T follicular helper cell (primary cell): ENCODE results near the gene CWH43.
"Not testable (repeated sequence)": the region's sequence is repeated elsewhere in the genome, so short reads cannot be mapped to it uniquely, and the experiment has no call there.

Source experiments
- DNase-seq: peaks from one replicate; pipeline ENCODE4 v3.0.0-alpha.2; 2020; ENCODE audit warnings: low read depth

CWH43 gene

DNA sequence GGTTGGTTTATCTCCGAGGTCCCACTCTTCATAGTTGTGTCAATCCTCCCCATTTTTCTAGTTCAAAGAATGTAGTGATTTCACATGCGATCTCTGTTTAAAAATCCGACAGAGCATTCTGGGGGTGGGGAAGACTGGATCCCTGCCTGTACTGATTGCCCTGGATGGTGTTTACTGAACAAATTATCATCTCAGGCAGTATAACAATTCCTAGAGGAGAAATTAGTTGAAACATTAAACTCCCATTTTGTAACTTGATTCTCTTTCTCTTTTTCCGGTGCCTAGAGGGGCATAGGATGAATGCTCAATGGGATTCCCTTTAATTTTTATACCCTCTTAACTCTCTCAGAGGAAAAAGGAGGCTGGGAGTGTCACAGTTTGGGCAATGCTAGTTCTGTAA lies 10.0 kb upstream of the CWH43 start:
- DNase-seq, result no peak

DNA sequence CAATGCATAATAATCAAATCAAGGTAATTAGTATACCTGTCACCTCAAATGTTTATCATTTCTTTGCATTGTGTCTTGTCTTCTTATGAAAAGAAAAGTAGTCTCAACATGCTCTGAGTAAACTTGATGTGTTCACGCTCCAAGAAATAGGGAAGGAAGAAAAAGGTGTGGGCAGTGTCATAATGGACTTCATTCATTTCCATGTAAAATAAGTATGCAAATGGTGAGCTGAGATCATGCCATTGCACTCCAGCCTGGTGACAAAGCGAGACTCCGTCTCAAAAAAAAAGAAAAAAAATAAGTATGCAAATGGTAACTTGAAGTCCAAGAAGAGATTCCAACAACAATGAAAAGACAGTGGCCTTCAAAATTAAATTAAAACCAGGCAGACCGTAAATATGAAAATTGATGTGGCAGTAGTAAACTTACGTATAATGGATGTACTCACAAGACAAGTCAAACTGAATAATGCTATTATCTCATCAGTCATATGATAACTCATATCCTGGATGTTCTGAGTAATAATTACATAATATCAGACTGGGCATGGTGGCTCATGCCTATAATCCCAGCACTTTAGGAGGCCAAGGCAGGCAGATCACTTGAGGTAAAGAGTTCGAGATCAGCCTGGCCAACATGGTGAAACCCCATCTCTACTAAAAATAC lies 6.0 kb upstream of the CWH43 start:
- no peak for DNase-seq

DNA sequence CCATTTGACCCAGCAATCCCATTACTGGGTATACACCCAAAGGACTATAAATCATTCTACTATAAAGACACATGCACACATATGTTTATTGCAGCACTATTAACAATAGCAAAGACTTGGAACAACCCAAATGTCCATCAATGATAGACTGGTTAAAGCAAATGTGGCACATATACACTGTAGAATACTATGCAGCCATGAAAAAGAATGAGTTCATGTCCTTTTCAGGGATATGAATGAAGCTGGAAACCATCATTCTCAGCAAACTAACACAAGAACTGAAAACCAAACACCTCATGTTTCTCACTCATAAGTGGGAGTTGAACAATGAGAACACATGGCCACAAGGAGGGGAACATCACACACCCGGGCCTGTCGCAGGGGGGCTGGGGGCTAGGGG lies 2.1 kb upstream of the CWH43 start:
- DNase-seq, result not testable (repeated sequence)

GRCh38 chr4:48985602-48985975 lies 486 bp upstream of the CWH43 start:
- DNase-seq, result no peak

- DNase-seq, result no peak
Measured at GRCh38 chr4:48986654-48987164, 634 bp downstream of the CWH43 start.

- no peak for DNase-seq
Measured at GRCh38 chr4:48989461-48990203, 3.6 kb downstream of the CWH43 start.

DNA sequence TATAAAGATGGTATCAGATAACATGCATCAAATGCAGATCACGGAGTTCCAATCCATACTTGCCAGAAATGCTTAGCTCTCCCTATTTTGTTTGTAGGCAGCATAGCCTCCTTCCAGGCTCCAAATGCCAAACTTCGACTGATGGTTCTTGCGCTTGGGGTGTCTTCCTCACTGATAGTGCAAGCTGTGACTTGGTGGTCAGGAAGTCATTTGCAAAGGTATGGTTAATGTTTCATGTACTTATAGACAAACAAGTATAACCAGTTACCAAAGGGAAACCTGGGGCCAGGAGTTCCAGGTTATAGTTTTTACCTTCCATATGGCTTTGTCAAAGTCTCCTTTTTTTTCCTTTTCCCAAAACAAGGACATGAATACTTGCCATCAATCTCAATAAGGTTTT lies 5.3 kb downstream of the CWH43 start:
- no peak for DNase-seq

DNA sequence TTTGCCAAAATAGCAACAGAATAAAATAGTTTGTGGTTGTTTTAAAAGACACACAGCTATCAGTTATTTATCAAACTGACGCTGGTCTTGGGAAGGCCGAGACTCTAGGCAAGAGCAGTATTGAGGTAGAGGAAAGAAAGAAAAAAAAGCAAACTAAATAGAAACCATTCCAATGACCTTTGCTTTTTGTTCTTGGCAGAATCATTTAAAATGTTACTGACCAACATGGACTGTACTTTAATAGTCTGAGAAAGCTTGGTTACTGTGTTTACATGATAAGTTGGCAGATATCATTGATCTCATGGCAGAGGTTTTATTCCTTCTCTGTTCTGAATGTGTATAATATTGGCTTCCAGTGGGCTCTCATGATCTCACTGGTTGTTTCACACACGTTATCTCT lies 11.9 kb downstream of the CWH43 start:
- no peak for DNase-seq

GRCh38 chr4:48998440-48998839 lies 12.4 kb downstream of the CWH43 start:
- no peak for DNase-seq

- no peak for DNase-seq
Measured at GRCh38 chr4:49000806-49001205, 14.7 kb downstream of the CWH43 start.

DNA sequence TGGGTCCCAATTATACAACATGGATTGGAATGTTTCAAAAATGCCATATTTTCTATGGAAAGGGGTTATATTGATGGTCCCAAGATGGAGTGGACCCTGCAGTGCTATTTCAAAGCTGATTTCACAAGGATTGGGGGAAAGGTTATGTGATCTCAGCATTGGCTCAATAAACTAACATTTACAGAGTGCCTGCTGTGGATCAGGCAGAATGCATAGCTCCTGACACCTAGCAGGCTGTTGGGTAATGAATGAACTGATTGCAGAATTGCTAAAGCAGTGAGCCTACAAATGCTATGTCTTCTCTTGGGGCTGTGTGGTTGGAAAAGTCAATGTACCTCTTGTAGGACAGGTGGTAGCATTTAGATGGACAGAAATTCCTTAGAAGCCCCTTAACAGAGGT lies 16.9 kb downstream of the CWH43 start:
- DNase-seq, result no peak

- no peak for DNase-seq
Measured at GRCh38 chr4:49018718-49019295, 32.7 kb downstream of the CWH43 start.

DNA sequence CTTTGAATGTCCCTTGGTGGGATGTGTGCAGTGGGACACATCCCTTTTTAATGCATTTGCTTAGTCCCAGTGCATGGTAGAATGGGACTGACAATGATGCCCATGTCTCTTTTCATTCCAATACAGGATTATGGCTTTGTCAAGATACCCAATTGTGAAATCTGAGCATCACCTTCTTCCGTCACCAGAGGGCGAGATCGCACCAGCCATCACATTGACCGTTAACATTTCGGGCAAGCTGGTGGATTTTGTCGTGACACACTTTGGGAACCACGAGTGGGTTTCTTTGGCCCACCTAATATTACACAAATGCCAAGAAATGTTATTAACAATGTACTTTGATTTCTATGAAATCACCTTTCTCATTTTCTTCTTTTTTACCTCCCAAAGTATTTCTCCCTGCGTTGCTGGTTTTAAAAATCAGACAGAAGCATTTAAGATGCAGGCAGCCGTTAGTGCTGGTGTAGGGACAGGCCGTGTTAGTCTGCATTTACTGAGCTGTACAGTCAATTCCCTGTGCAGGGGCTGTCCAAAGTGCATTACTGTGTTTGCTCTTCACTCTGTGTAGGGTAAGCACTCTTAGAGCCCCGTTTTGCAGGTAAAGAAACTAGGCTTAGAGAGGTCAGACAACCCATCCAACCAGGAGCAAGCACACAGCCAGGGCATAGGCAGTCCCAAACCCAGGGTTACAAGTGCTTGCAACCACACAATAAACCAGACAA lies 46.5 kb downstream of the CWH43 start:
- DNase-seq, result no peak

DNA sequence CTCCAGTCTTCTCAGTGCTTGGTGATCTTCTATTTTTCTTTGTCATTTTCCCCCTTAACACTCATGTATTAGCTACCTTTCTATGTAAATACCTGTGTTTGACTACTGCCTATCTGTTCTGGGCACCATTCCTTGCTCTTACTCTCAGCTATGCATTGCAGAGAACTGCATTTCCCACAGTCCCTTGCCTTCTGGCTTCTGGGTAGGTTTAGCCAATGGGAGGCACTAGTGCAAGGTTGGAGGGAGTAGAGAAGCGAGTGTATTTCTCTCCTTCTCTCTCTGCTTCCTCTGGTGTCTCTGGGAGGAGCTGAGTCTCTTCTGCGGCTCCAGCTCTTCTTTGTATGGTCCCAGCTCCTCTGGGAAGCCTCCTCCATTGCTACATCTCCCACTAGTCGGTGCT lies 50.5 kb downstream of the CWH43 start:
- no peak for DNase-seq

DNA sequence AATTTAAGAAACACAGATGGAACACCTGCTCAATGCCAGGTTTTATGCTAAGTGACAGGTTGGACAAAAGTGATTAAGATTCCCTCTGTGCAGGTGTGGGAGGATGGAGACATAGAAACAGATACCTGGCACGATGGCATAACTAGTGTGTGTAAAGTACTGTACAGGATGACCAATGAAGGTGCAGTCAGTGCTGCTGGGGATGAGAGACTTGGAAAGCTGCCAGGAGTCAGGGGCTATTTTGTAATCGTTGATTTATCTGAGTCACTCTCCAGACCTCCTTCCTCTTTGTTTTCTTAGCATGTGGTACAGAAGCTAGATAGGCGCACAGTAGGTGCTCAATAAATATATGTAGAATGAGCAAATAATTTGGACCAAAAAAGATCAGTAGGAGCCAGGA lies 58.2 kb downstream of the CWH43 start:
- DNase-seq, result no peak

GRCh38 chr4:49058306-49058705 lies 72.2 kb downstream of the CWH43 start:
- DNase-seq, result no peak

DNA sequence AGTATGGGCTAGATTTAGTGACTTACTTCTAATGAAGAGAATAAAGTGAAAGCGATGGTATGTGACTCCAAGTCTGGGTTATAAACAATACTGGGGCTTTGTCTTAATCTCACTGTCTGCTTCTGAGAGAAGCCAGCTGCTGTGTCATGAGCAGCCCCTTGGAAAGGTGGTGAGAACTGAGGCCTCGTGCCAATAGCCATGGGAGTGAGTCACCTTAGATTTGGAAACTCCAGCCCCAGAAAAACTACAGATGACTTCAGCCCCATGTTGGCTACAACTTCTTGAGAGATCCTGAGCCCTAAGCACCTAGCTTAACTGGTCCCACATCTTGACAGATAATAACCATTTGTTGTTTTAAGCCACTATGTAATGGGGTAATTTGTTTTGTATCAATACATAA lies 77.6 kb downstream of the CWH43 start:
- no peak for DNase-seq

DNA sequence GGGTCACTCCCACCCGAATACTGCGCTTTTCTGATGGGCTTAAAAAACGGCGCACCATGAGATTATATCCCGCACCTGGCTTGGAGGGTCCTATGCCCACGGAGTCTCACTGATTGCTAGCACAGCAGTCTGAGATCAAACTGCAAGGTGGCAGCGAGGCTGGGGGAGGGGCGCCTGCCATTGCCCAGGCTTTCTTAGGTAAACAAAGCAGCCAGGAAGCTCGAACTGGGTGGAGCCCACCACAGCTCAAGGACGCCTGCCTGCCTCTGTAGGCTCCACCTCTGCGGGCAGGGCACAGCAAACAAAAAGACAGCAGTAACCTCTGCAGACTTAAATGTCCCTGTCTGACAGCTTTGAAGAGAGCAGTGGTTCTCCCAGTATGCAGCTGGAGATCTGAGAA lies 86.1 kb downstream of the CWH43 start:
- DNase-seq, result not testable (repeated sequence)

- not testable (repeated sequence) for DNase-seq
Measured at GRCh38 chr4:49091883-49092282, 105.8 kb downstream of the CWH43 start.

DNA sequence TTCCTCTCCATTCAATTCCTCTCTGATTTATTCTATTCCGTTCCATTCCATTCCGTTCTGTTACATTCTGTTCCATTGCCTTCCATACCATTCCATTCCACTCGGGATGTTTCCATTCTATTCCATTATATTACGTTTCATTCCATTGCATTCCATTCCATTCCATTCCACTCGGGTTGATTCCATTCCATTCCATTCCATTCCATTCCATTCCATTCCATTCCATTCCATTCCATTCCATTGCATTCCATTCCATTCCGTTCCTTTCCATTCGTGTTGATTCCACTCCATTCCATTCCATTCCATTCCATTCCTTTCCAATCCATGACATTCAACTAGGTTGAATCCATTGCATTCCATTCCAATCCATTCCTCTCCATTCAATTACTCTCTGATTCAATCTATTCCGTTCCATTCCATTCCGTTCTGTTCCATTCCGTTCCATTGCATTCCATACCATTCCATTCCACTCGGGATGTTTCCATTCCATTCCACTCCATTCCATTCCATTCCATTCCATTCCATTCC lies 106.6 kb downstream of the CWH43 start:
- DNase-seq, result not testable (repeated sequence)

GRCh38 chr4:49096215-49096614 lies 110.1 kb downstream of the CWH43 start:
- DNase-seq, result not testable (repeated sequence)

- DNase-seq, result not testable (repeated sequence)
Measured at GRCh38 chr4:49096627-49097026, 110.6 kb downstream of the CWH43 start.
